HepG2 (cell line): ENCODE data around the gene FGF21. TPM values are rescaled to one million over a fixed set of nuclear protein-coding genes. Genes with fewer than 3 reads are reported as not detected.

ENCODE experiments used
- AGO2 ChIP-seq: fragments of 200-400 bp; formaldehyde crosslinking; optimal IDR thresholded peaks from 2 replicates; pipeline ENCODE3; 2017; ENCODE audit warnings: mild to moderate bottlenecking, low read depth, low read length, moderate library complexity
- GATAD1 ChIP-seq: IDR thresholded peaks from 2 replicates; pipeline ENCODE4 v1.6.1; 2016; ENCODE audit warnings: missing genetic modification reagents, missing compliant biosample characterization
- GLMP ChIP-seq: sonication (generic); formaldehyde crosslinking; IDR thresholded peaks from 2 replicates; pipeline ENCODE4 v1.9.0; 2021; ENCODE audit warnings: missing genetic modification reagents, mild to moderate bottlenecking, borderline replicate concordance
- HNRNPLL ChIP-seq: fragments of 200-400 bp; formaldehyde crosslinking; IDR thresholded peaks from 2 replicates; pipeline ENCODE4 v1.6.1; 2017; ENCODE audit warnings: mild to moderate bottlenecking, low read depth, low read length; ENCODE audit not compliant: poor library complexity, severe bottlenecking
- HOMEZ ChIP-seq: IDR thresholded peaks from 2 replicates; pipeline ENCODE4 v1.6.1; 2016; ENCODE audit warnings: low read depth
- IRX3 ChIP-seq: sonication (generic); formaldehyde crosslinking; IDR thresholded peaks from 2 replicates; pipeline ENCODE4 v1.8.1; 2023; ENCODE audit warnings: mild to moderate bottlenecking, low read depth, missing genetic modification reagents, borderline replicate concordance
- NCOR1 ChIP-seq: fragments of 200-600 bp; sonication (generic); IDR thresholded peaks from 2 replicates; pipeline ENCODE4 v1.7.0; 2017; ENCODE audit warnings: antibody characterized with exemption, low read length, borderline replicate concordance
- NFE2L1 ChIP-seq: sonication (generic); formaldehyde crosslinking; IDR thresholded peaks from 2 replicates; pipeline ENCODE4 v1.4.0; 2020; ENCODE audit warnings: missing genetic modification reagents, mild to moderate bottlenecking, borderline replicate concordance
- NFIC ChIP-seq: IDR thresholded peaks from 2 replicates; pipeline ENCODE4 v1.6.1; 2012; ENCODE audit warnings: mild to moderate bottlenecking, low read length, inconsistent platforms
- NKX3-1 ChIP-seq: sonication (generic); formaldehyde crosslinking; IDR thresholded peaks from 2 replicates; pipeline ENCODE4 v1.5.0; 2020; ENCODE audit warnings: missing genetic modification reagents
- PBX2 ChIP-seq: IDR thresholded peaks from 2 replicates; pipeline ENCODE4 v1.6.1; 2016; ENCODE audit warnings: control low read depth
- PHF20 ChIP-seq: sonication (generic); formaldehyde crosslinking; IDR thresholded peaks from 2 replicates; pipeline ENCODE4 v1.5.0; 2020; ENCODE audit warnings: mild to moderate bottlenecking, missing genetic modification reagents
- POLR2AphosphoS5 ChIP-seq: IDR thresholded peaks from 2 replicates; pipeline ENCODE4 v1.6.1; 2012; ENCODE audit warnings: low read depth, low read length
- RARA ChIP-seq: IDR thresholded peaks from 2 replicates; pipeline ENCODE4 v1.6.1; 2016; ENCODE audit warnings: missing genetic modification reagents, missing compliant biosample characterization
- RBFOX2 ChIP-seq: fragments of 200-400 bp; formaldehyde crosslinking; IDR thresholded peaks from 2 replicates; pipeline ENCODE4 v1.6.1; 2017; ENCODE audit warnings: low read depth, mild to moderate bottlenecking, low read length
- SOX13 ChIP-seq, 3 experiments: fragments of 450-650 bp in 1 of 3; sonication (generic) in 1 of 3; formaldehyde crosslinking in 1 of 3; IDR thresholded peaks in 2 of 3; conservative IDR thresholded peaks in 1 of 3; 2 replicates each; pipeline versions ENCODE4 v1.5.0 to v1.6.1; 2016 to 2020; ENCODE audit warnings: antibody characterized with exemption in 1 of 3, mild to moderate bottlenecking in 1 of 3, missing compliant biosample characterization in 1 of 3, missing genetic modification reagents in 1 of 3, moderate library complexity in 1 of 3
- SRSF1 ChIP-seq: fragments of 200-400 bp; formaldehyde crosslinking; optimal IDR thresholded peaks from 2 replicates; pipeline ENCODE3; 2017; ENCODE audit warnings: mild to moderate bottlenecking, low read depth, low read length, moderate library complexity
- SSRP1 ChIP-seq: IDR thresholded peaks from 2 replicates; pipeline ENCODE4 v1.6.1; 2016; ENCODE audit warnings: control low read depth
- ZBTB26 ChIP-seq: IDR thresholded peaks from 2 replicates; pipeline ENCODE4 v1.6.1; 2016; ENCODE audit warnings: missing compliant biosample characterization, missing genetic modification reagents, borderline replicate concordance
- ZFP41 ChIP-seq: sonication (generic); formaldehyde crosslinking; IDR thresholded peaks from 2 replicates; pipeline ENCODE4 v1.4.0; 2020; ENCODE audit warnings: mild to moderate bottlenecking, missing genetic modification reagents, borderline replicate concordance
- ZNF10 ChIP-seq: sonication (generic); formaldehyde crosslinking; IDR thresholded peaks from 2 replicates; pipeline ENCODE4 v1.4.0; 2020; ENCODE audit warnings: mild to moderate bottlenecking, low read depth, missing genetic modification reagents, borderline replicate concordance
- ZNF713 ChIP-seq: sonication (generic); formaldehyde crosslinking; IDR thresholded peaks from 2 replicates; pipeline ENCODE4 v1.4.0; 2020; ENCODE audit warnings: mild to moderate bottlenecking, missing genetic modification reagents
- ZNF720 ChIP-seq: sonication (generic); formaldehyde crosslinking; IDR thresholded peaks from 2 replicates; pipeline ENCODE4 v1.4.0; 2020; ENCODE audit warnings: missing genetic modification reagents
- ZNF83 ChIP-seq: sonication (generic); formaldehyde crosslinking; IDR thresholded peaks from 2 replicates; pipeline ENCODE4 v1.4.0; 2020; ENCODE audit warnings: missing genetic modification reagents, mild to moderate bottlenecking, borderline replicate concordance
- ZSCAN20 ChIP-seq: sonication (generic); formaldehyde crosslinking; IDR thresholded peaks from 2 replicates; pipeline ENCODE4 v1.4.0; 2020; ENCODE audit warnings: missing genetic modification reagents, mild to moderate bottlenecking, borderline replicate concordance
- polyA plus RNA-seq, 8 experiments: library from polyadenylated mRNA; depleted of rRNA in 3 of 8; stranded (reverse) in 7 of 8; unstranded in 1 of 8; fragments of >200 nt; fragmentation: Illumina TruSeq in 4 of 8; extraction: Trizol in 4 of 8; gene quantifications; 2 replicates each; pipeline versions ENCODE4 v1.2.1 to v1.2.3, GENCODE V29; 2011 to 2016; ENCODE audit warnings: low read depth in 4 of 8, missing spikeins in 1 of 8, mixed read lengths in 1 of 8; ENCODE audit not compliant: insufficient read depth in 1 of 8
- total RNA-seq, 5 experiments: library from RNA; depleted of rRNA; stranded (reverse); fragments of >200 nt; fragmentation: Illumina TruSeq; extraction: Trizol; gene quantifications; 2 replicates each; pipeline ENCODE4 v1.2.3, GENCODE V29; 2016; ENCODE audit warnings: low read depth in 1 of 5

Gene FGF21
- total and polyA plus RNA-seq, 2 of the 13 experiments (the other 11 are each of a cell fraction or from before 2014, with no cell fraction given), result 0.17 TPM; not detected in 1

- TF ChIP-seq RBFOX2, result 0 out of 2 replicates have a peak, but pooled peaks have one; percentile 27
- no peak for TF ChIP-seq GLMP (CRISPR knock-in tag)
- no peak for TF ChIP-seq ZBTB26 (CRISPR knock-in tag)
- no peak for TF ChIP-seq ZSCAN20 (CRISPR knock-in tag)
- TF ChIP-seq ZNF713, result no peak
- TF ChIP-seq ZNF10 (CRISPR knock-in tag), result no peak
- no peak for TF ChIP-seq SRSF1
- TF ChIP-seq NFIC, result no peak
- TF ChIP-seq IRX3, result no peak
- TF ChIP-seq SOX13 (IDR thresholded peaks at IDR 0.05), result no peak
- no peak for TF ChIP-seq SOX13 (CRISPR knock-in tag; conservative IDR thresholded peaks at IDR 0.05 in 1 of 2, IDR thresholded peaks at IDR 0.05 in 1 of 2)
- no peak; the same call in 1 of the 2 replicates for TF ChIP-seq POLR2AphosphoS5
- no peak for TF ChIP-seq PBX2 (CRISPR knock-in tag)
- no peak for TF ChIP-seq SSRP1
- no peak for TF ChIP-seq HNRNPLL
- TF ChIP-seq PHF20, result no peak; the same call in 1 of the 2 replicates
- TF ChIP-seq NCOR1, result peak; percentile 30; the same call in 1 of the 2 replicates
- TF ChIP-seq HOMEZ (CRISPR knock-in tag), result no peak
- TF ChIP-seq NFE2L1 (CRISPR knock-in tag), result no peak
- TF ChIP-seq ZNF83, result 0 out of 2 replicates have a peak, but pooled peaks have one; percentile 52
- TF ChIP-seq GATAD1, result no peak
- TF ChIP-seq NKX3-1 (CRISPR knock-in tag), result no peak
- no peak for TF ChIP-seq AGO2
- TF ChIP-seq ZFP41 (CRISPR knock-in tag), result 0 out of 2 replicates have a peak, but pooled peaks have one; percentile 66
- no peak for TF ChIP-seq ZNF720
- no peak for TF ChIP-seq RARA (CRISPR knock-in tag)
These were observed 40.3 kb upstream of the FGF21 start (continued) for GRCh38 chr19:48714759-48715675.
